Skin of body (tissue), 2 donors: Measurements from ENCODE around the gene SLC7A10. TPM values are rescaled to one million over a fixed set of nuclear protein-coding genes. Genes with fewer than 3 reads are reported as not detected.
"Not testable (repeated sequence)": the region's sequence is repeated elsewhere in the genome, so short reads cannot be mapped to it uniquely, and the experiment has no call there.

Experiments used
- DNase-seq: peaks from one replicate; lab custom pipeline; 2025; lab: John Stamatoyannopoulos, UW
- total RNA-seq: library from RNA; depleted of rRNA; stranded (reverse); fragments of >200 nt; gene quantifications from one replicate; pipeline ENCODE4 v1.2.3, GENCODE V29; 2014

SLC7A10 gene
- total RNA-seq, 1 donor from 2014 or later: 9.7 TPM

DNA sequence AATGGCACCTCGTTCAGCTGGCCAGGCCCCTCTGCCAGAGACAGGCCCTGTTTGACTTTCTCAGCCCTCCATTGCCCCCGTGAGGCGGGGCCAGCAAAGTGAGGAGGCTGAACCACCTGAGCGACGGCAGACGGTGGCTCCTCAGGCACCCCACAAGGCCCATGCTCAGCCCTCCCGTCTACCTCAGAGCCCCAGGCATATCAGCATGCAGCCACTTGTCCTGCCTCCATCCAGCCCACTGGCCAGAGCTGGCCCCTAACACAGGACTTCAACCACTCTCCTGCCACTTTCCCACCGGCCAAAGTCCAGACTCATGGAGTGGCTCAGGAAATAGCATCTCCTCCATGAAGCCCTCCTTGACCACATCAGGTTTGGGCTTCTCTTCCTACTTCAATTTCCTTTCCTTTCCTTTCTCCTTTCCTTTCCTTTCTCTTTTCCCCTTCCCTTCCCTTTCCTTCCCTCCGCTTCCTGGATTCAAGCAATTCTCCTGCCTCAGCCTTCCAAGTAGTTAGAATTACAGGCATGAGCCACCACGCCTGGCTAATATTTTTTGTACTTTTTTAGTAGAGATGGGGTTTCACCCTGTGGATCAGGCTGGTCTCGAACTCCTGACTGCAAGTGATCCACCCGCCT is 9.3 kb downstream of the SLC7A10 start:
- DNase-seq: no peak

DNA sequence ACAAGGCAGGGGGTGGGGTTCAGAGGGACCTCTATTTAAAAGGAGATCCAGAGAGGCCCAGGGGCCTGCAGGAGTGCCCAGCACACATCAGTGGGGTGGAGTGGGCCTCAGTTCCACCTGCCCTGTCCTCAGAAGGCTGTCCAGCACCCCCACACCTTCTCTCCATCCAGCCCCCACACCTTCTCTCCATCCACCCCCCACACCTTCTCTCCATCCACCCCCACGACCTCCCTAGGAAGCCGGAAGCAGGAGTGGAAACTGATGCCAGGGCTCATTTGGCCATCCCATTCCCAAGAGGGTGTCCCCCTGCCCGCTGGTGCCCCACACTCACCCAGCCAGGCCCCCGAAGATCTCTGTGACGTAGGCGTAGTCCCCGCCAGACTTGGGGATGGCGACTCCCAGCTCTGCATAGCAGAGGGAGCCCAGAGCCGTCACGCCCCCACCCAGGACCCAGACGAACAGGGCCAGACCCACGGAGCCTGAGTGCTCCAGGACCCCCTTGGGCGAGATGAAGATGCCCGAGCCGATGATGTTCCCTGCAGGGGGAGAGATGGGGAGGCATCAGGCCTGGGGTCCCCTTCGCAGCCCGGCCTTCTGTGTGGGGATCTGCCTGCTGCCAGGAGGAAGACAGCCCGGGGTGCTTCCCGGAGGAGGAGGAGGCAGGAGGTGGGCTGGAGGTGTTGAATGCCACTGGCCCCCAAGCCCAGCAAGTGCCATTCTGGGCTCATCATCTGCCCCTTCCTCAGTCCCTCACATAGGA is 10.0 kb downstream of the SLC7A10 start:
- DNase-seq: no peak

DNA sequence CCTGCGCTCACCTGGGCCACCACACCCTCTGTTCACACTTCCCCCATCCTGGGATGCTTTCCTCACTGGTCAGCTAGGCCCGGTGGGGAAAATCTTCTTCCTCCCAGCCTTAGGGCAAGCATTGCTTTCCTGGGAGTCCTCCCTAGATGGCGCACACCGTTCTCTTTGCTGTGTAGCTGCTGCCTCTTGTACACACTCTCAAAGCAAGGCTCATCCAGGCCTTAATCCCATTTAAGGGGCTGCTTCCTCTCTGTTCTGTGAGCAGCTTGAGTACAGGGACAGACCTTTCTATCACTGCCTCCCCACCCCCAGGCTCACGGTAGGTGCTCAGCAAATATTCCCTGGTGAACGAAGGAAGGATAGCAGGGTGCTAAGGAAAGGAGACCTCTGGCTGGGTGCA is 11.1 kb downstream of the SLC7A10 start:
- DNase-seq: peak; percentile 29

DNA sequence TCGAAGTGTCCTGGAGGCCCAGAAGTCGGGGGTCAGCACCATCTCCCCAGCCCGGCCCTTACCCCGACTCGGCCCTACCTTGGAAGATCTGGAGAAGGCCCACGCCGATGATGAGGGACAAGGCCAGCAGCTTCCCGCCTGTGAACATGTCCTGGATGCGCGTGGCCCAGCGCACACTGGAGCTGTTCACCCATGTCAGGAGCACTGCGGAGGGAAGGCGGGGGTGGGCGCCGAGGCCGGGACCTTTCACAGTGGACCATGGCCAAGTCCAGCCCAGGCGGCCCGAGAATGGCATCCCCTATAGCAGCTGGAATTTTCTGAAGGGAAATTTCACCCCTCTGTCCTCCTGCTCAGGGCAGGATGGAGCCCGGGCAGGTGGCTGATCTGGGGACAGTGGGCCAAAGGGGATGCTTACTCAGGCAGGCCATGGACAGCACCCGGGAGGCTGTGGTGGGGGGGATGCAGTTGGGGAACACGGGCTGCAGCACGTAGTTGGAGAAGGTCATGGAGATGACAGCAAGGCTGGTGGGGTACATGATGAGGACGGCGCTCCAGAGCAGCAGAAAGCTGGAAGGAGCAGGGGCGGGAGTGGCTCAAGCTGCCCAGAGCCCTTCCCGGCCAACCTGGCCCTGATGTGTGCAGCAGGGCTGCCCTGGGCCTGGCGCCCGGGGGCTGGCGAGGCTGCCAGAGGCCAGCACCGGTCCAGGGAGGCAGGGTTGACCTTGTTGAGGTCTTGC is 13.0 kb downstream of the SLC7A10 start:
- no peak for DNase-seq

DNA sequence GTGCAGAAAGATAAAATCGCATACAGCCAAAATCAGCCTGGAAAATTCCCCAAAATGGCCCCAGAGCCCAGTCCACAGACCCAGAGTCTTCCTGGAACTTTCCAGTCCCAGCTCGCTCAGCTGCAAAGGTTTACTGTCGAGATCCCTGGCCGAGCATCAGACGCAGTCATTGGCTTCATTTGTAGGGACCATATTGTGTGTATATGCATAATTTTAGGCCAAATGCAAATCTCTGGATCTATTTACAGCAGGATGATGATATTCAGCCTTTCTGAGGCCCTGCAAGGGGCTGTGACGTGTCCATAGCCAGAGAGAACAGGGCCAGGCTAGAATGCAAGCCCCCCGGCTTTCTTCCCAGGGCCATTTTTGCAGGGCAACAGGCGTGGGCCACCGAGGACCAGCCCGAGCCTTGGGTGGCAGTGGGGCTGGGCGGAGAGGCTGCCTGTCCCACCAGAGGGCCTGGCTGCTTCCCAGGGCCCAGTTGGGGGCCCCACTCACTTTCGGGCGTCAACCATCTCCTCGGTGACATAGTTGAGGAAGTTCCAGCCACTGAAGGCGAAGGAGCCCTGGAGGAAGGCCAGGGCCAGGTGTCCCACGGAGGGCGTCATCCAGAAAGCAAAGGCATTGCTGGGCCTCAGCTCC is 13.7 kb downstream of the SLC7A10 start:
- DNase-seq: peak; percentile 77

DNA sequence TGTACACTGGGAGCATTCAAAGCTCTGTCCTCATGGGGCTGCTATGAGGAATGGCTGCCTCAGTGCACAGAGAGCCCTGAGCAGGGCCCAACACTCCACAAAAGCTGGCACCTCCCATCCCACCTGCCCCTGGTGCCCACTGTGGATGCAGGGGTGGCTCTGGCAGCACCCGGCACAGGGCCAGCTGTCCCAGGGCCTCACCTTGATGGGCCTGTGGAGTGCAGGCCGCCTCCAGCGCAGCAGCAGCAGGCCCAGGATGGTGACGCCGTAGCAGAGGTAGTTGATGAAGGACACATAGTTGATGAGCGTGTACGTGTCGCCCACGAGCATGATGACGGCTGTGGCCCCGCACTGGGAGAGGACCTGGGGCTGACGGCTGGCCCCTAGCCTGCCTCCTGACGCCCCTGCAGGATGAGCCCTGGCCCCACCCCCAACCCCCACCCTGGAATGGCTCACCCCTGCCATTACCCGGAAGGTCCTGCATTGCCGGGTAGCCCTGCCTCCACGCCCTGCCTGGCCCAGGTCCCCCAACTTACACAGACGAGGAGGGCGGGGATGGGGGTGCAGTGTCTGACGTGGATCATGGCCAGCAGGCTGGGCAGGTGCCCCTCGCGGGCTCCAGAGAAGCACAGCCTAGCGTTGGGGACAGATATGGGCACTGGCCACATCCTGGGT is 15.2 kb downstream of the SLC7A10 start:
- no peak for DNase-seq

DNA sequence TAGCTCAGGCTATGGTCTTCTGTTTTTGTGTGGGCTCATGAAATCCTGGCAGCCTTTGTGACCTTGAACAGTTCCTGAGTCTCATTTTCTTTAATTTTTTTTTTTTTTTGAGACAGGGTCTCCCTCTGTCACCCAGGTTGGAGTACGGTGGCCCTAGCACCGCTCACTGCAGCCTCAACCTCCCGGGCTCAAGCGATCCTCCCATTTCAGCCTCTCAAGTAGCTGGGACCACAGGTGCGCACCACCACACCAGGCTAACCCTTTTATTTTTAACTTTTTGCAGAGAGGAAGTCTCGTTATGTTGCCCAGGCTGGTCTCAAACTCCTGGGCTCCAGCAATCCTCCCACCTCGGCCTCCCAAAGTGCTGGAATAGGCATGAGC is 15.8 kb downstream of the SLC7A10 start:
- DNase-seq: not testable (repeated sequence)

DNA sequence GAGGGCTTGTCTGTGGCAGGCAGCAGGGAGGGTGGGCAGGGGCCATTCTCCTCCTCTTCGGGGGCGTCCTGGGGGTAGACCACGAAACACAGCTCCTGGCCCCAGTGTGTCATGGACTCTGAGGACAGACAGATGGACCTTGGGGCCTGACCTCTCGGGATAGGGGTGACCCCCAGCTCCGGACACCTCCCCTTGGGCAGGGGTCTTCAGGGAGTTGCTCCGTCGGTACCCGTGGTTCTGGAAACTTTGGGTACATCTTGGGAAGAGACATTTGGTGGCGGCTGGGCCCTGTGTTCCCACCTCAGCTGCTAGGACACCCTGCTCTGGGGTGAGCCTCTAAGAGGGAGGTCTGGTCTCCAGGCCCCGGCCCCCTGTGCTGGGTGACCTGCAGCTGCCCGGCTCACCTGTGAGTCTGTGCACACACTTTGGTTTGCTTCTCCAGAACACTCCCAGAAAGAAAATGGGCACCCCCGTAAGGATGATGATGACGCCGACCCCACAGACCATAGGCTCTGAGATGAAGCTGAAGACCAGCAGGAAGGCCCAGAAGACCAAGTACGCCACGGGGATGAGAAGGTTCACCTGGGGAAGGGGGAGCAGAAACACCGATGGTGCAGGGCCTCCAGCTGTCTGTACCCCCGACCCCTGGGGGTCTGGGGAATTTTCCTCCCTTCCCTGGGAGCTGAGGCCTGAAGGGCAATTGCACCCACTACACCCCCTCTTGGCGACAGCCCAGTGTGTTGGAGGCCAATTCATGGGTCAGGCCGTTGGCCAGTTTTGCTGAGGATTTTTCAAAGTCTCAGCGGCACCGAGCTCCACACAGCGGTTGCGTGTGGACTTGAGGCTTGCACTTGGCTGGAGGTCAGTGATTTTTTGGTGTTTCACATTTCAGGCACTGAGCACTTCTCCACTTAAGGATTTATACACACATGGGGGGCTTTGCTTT is 16.5 kb downstream of the SLC7A10 start:
- DNase-seq: no peak

DNA sequence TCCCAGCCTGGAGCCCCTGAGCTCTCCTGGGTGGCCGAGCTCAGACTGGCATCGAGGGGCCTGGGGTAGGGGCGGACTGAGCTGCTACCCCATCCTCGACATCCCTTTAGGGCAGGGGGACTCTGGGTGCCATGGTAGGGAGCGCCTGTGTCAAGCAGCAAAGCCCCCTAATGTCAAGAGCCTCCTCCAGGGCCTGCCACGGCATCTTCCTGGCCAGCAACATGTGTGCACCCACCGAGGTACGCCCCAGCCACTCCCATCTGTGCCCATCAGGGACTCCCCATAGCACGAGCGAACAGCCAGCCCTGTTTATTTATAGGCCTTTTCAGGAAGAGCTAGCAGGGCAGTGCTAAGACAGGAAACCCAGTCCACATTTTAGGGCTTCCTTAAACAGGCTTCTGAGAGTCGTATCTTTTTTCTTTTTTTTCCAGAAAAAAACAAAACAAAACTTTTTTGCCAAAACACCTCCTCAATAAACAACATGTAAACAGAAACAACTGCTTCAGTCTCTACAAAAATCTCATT is 17.2 kb downstream of the SLC7A10 start:
- no peak for DNase-seq

DNA sequence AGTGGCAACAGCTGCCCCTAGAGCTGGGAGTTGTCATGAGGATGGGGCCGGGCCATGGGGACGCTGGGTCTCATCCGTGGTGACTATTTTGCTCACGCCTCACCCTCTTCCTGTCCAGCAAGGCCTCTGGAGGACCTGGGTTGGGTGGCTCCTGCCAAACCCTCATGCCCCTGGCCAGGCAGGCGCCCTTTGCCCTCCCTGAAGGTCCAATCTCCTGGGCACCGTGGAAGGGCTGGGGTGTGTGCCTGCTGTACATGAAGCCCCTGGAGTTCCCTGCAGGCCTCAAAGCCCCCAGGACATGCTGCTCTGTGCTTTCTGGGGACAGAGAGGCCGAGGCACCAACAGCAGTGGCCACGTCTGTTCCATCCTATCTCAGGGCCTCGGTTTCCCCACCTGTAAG is 17.7 kb downstream of the SLC7A10 start:
- DNase-seq: no peak

DNA sequence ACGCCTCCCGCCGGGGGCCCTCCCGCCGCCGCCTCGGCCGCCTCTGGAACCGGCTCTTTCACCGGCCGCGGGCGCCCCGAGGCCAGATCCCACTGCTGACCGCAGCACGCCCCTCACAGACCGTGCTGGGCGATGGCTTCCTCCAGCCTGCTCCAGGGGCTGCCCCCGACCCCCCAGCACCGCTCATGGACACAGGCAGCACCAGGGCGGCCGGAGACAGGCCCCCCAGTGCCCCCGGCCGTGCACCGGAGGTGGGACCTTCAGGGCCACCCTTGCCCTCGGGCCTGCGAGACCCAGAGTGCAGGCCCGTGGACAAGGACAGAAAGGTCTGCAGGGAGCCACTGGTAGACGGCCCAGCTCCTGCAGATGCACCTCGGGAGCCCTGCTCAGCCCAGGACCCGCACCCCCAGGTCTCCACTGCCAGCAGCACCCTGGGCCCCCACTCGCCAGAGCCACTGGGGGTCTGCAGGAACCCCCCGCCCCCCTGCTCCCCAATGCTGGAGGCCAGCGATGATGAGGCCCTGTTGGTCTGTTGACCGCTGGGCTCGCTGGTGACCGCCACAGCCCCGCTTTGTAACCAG is 18.5 kb downstream of the SLC7A10 start:
- no peak for DNase-seq

DNA sequence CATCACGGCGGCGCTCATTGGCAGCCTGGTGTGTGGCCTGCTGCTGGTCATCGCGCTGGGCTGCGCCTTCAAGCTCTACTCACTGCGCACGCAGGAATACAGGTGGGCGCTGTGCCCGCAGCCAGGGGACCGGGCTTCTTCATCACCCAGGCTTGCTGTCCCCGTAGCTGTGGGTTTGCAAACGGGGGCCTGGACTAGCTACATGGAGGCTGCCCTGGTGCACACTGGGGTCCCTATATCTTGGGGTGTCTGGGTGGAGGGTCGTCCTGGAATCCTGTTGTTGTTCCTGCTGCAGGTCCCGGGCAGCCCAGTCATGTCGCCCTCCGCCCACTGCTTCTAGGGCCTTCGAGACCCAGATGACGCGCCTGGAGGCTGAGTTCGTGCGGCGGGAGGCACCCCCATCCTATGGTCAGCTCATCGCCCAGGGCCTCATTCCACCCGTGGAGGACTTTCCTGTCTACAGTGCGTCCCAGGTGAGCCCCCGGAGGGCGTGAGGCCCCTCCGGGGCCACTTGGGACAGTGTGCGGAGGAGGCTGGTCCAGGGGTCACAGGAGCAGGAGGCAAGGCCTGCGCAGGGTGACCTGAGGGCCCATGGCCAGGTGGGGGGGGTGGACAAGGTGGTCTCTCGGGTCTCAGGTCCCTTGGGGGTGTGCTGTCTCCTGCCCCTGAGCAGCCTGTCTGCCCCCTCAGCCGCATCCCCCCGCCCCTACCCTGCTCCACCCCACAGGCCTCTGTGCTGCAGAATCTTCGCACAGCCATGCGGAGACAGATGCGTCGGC is 19.2 kb downstream of the SLC7A10 start:
- DNase-seq: no peak

DNA sequence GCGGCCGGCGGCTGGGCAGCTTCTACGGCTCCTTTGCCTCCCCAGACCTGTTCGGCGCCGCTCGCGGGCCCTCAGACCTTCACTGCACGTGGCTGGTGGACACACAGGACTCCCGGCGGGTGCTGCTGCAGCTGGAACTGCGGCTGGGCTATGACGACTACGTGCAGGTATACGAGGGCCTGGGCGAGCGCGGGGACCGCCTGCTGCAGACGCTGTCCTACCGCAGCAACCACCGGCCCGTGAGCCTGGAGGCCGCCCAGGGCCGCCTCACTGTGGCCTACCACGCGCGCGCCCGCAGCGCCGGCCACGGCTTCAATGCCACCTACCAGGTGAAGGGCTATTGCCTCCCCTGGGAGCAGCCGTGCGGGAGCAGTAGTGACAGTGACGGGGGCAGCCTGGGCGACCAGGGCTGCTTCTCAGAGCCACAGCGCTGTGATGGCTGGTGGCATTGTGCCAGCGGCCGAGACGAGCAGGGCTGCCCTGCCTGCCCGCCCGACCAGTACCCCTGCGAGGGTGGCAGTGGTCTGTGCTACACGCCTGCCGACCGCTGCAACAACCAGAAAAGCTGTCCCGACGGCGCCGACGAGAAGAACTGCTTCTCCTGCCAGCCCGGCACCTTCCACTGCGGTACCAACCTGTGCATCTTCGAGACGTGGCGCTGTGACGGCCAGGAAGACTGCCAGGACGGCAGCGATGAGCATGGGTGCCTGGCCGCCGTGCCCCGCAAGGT is 20.0 kb downstream of the SLC7A10 start:
- DNase-seq: no peak

DNA sequence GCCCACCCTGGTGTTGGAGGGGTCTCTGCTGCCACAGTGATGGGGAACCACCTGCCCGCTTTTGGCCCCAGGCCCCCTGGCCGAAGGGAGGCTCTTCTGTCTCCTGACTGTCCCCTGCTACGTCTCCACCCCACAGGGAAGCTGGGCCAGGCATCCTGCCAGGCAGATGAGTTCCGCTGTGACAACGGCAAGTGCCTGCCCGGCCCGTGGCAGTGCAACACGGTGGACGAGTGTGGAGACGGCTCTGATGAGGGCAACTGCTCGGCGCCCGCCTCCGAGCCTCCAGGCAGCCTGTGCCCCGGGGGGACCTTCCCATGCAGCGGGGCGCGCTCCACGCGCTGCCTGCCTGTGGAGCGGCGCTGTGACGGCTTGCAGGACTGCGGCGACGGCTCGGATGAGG is 20.5 kb downstream of the SLC7A10 start:
- no peak for DNase-seq

DNA sequence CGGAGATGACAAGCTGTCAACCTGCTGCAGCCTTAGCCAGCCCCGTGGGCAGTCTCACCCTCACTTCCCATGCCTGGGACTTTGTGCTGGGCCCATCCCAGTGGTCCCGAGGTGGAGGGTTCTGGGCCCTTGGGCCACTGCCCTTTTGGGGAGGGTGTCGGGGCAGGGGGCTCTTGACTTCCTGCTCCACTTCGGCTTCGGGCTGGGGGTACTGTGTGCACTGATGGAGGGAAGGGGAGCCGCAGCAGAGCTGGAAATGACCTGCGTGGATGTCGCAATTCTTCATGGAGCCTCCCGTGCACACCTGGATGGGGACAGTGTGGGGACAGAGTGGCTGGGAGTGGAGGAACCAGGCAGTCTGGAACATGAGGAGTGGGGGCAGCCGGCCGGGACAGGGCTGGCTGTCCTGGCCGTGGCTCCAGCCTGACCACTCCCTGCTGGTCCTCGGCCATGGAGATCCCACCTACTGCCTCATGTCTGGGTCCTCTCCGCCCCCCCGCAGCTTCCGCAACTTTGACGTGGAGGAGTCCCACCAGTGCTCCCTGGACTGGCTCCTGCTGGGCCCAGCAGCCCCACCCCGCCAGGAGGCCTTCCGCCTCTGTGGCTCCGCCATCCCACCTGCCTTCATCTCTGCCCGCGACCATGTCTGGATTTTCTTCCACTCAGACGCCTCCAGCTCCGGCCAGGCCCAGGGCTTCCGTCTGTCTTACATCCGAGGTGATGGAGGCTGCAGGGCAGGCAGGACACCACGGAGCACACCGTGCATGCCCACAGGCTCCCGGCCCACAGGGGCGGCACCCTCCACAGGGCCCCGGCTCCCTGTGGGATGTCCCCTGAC is 21.3 kb downstream of the SLC7A10 start:
- DNase-seq: no peak

DNA sequence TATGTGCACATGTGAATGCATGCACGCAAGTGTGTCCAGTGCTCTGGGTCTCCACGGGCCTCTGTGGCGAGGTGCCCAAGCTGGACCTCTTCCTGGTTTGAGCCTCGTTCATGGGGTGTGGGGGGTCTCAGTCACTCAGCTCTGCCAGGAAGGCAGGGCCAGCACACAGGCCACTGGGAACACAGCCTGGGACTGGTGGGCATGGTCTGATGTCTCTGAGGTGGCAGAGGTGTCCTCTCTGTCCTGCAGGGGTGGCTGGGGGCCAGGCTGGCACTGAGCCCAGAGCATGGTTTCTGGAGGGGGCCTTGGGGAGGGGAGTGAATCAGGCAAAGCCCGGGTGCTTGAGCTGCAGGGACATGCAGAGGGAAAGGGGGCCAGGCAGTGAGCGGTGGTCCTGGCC is 22.1 kb downstream of the SLC7A10 start:
- no peak for DNase-seq
